CD4-positive, alpha-beta T cell (primary cell): ENCODE measurements around the gene IGSF8. TPM values are rescaled to one million over a fixed set of nuclear protein-coding genes. Genes with fewer than 3 reads are reported as not detected.

Experiments
- ATAC-seq: fragments of 200-7000 bp; cut with Tn5 transposase; one replicate; pipeline ENCODE4 v1.10.0; 2022; ENCODE audit warnings: mild to moderate bottlenecking; ENCODE audit not compliant: poor library complexity
- CTCF ChIA-PET: fragments of 350-600 bp; sonication (Branson Sonifier 250); formaldehyde crosslinking; loops from one replicate; lab custom pipeline; 2021; ENCODE audit warnings: antibody characterized with exemption, inconsistent platforms; lab: Charles Lee
- POLR2A ChIA-PET: fragments of 350-600 bp; sonication (Branson Sonifier 250); formaldehyde crosslinking; loops from one replicate; lab custom pipeline; 2021; ENCODE audit warnings: antibody characterized with exemption, inconsistent platforms; lab: Charles Lee
- DNase-seq, 14 experiments: peaks; one replicate each; pipeline ENCODE4 v3.0.0-alpha.2; 2013 to 2020; ENCODE audit warnings: mixed read lengths in 2 of 14
- H3K27ac ChIP-seq, 2 donors: one replicate each; pipeline versions ENCODE4 v1.5.1 to v1.7.0; 2013; ENCODE audit warnings: low read length in 2 of 2, low read depth in 1 of 2, mild to moderate bottlenecking in 1 of 2
- H3K27me3 ChIP-seq, 2 experiments: 1 replicate in 1 of 2; 2 replicates in 1 of 2; pipeline versions ENCODE4 v1.6.1 to v1.7.0; 2013; ENCODE audit warnings: low read length in 2 of 2, control low read depth in 1 of 2, mild to moderate bottlenecking in 1 of 2, moderate library complexity in 1 of 2; ENCODE audit not compliant: insufficient read depth in 2 of 2, control insufficient read depth in 1 of 2
- H3K36me3 ChIP-seq: one replicate; pipeline ENCODE4 v1.6.1; 2013; ENCODE audit warnings: low read length, control low read depth; ENCODE audit not compliant: insufficient read depth
- H3K4me1 ChIP-seq: one replicate; pipeline ENCODE4 v1.6.1; 2013; ENCODE audit warnings: low read length, control low read depth; ENCODE audit not compliant: insufficient read depth
- H3K4me3 ChIP-seq: one replicate; pipeline ENCODE4 v1.5.1; 2013; ENCODE audit warnings: mild to moderate bottlenecking, low read length, moderate library complexity
- H3K9me3 ChIP-seq, 2 experiments: 1 replicate in 1 of 2; 2 replicates in 1 of 2; pipeline versions ENCODE4 v1.6.1 to v1.7.0; 2013; ENCODE audit warnings: low read length in 2 of 2, mild to moderate bottlenecking in 2 of 2, control low read depth in 1 of 2, moderate library complexity in 1 of 2; ENCODE audit not compliant: control insufficient read depth in 1 of 2, insufficient read depth in 1 of 2
- H3K27ac Mint-ChIP-seq: one replicate; pipeline ENCODE4 v1.8.0; 2020; ENCODE audit warnings: mixed read lengths
- H3K27me3 Mint-ChIP-seq: one replicate; pipeline ENCODE4 v1.8.0; 2021; ENCODE audit warnings: mixed read lengths
- H3K36me3 Mint-ChIP-seq: one replicate; pipeline ENCODE4 v1.8.0; 2021; ENCODE audit warnings: low read depth, mixed read lengths
- H3K4me1 Mint-ChIP-seq: one replicate; pipeline ENCODE4 v1.8.0; 2021; ENCODE audit warnings: low read depth, mixed read lengths
- H3K4me3 Mint-ChIP-seq: one replicate; pipeline ENCODE4 v1.8.0; 2020; ENCODE audit warnings: mild to moderate bottlenecking, mixed read lengths
- H3K9me3 Mint-ChIP-seq: one replicate; pipeline ENCODE4 v1.8.0; 2020; ENCODE audit warnings: mixed read lengths
- CTCF ChIP-seq: fragments of 200-600 bp; IDR thresholded peaks from one replicate; pipeline ENCODE4 v1.8.0; 2022; ENCODE audit warnings: antibody characterized with exemption, mild to moderate bottlenecking
- intact Hi-C, 2 experiments: fragments of 100-400 bp; cut with DNase I in 1 of 2; cut with micrococcal nuclease in 1 of 2; formaldehyde crosslinking; loops; one replicate each; pipeline versions ENCODE4 v1.15.1 to v1.9.0; 2023 to 2025; cut with DNase I, micrococcal nuclease
- total RNA-seq, 174 experiments: library from RNA in 2 of 174; stranded (reverse) in 2 of 174; gene quantifications; one replicate each; pipeline ENCODE4 v1.2.3 and lab custom pipeline; 2021 to 2026

IGSF8 gene
- total RNA-seq, 2 experiments from 2014 or later: 33.1 to 33.7 TPM

GRCh38 chr1:160130939-160131338 is 32.5 kb upstream of the IGSF8 start:
- no peaks in the 10 kb centered on the region for H3K4me1 ChIP-seq
- Mint-ChIP-seq H3K4me1 (no peaks in the 10 kb centered on the region), H3K27me3 (peaks cover 25% of the 10 kb centered on the region), H3K36me3 (no peaks in the 10 kb centered on the region), H3K4me3 (no peak overlapping the region), H3K9me3 (no peaks in the 10 kb centered on the region), H3K27ac (no peak overlapping the region)
- CTCF ChIA-PET: no interaction called here
- no peak for DNase-seq
- no peaks in the 10 kb centered on the region for H3K36me3 ChIP-seq
- no peak overlapping the region for H3K27ac ChIP-seq
- no peaks in the 10 kb centered on the region for H3K9me3 ChIP-seq
- no peak overlapping the region for H3K4me3 ChIP-seq
- POLR2A ChIA-PET: no interaction called here
- peaks cover 0 to 5% of the 10 kb centered on the region in 2 experiments for H3K27me3 ChIP-seq
- ATAC-seq: no peak
- no peak for TF ChIP-seq CTCF
- intact Hi-C loops: no loop called here

DNA sequence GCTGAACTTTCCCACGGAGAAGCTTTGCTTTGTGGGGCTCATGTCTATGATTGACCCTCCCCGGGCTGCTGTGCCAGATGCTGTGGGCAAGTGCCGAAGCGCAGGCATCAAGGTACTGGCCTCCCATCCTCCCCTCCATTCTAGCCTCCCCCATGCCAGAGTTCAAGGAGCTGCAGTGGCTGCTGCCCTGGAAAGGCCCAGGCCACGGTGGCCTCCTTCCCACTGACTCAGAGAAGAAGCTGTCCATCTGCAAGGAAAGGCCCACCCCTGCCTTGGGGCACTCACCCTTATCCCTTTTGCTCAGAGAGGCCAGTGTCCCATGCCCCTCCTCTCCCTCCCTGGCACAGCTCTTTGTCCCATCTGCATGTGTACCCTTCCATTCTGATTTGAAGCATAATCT is 32.1 kb upstream of the IGSF8 start:
- no peaks in the 10 kb centered on the region for H3K36me3 ChIP-seq
- ATAC-seq: no peak
- no peak overlapping the region for H3K4me3 Mint-ChIP-seq
- H3K9me3 Mint-ChIP-seq: no peaks in the 10 kb centered on the region
- no peaks in the 10 kb centered on the region for H3K4me1 Mint-ChIP-seq
- no peak for TF ChIP-seq CTCF
- intact Hi-C loops: no loop called here
- POLR2A ChIA-PET: no interaction called here
- peaks cover 0 to 5% of the 10 kb centered on the region in 2 experiments for H3K27me3 ChIP-seq
- H3K27ac ChIP-seq: no peak overlapping the region
- no peaks in the 10 kb centered on the region for H3K4me1 ChIP-seq
- H3K4me3 ChIP-seq: no peak overlapping the region
- no peak overlapping the region for H3K27ac Mint-ChIP-seq
- H3K27me3 Mint-ChIP-seq: peaks cover 25% of the 10 kb centered on the region
- no peak for DNase-seq
- CTCF ChIA-PET: no interaction called here
- H3K36me3 Mint-ChIP-seq: no peaks in the 10 kb centered on the region
- no peaks in the 10 kb centered on the region for H3K9me3 ChIP-seq

GRCh38 chr1:160129966-160130365 is 31.5 kb upstream of the IGSF8 start:
- no peak for DNase-seq
- no peaks in the 10 kb centered on the region for H3K36me3 Mint-ChIP-seq
- ChIA-PET POLR2A (no interaction called here), CTCF (no interaction called here)
- TF ChIP-seq CTCF: no peak
- intact Hi-C loops: no loop called here
- Histone ChIP-seq H3K4me1 (no peaks in the 10 kb centered on the region), H3K36me3 (no peaks in the 10 kb centered on the region), H3K4me3 (no peak overlapping the region), H3K9me3 (no peaks in the 10 kb centered on the region), H3K27me3 (peaks cover 0 to 5% of the 10 kb centered on the region in 2 experiments), H3K27ac (no peak overlapping the region)
- ATAC-seq: no peak
- H3K4me3 Mint-ChIP-seq: no peak overlapping the region
- H3K27ac Mint-ChIP-seq: no peak overlapping the region
- no peaks in the 10 kb centered on the region for H3K4me1 Mint-ChIP-seq
- H3K9me3 Mint-ChIP-seq: no peaks in the 10 kb centered on the region
- peaks cover 25% of the 10 kb centered on the region for H3K27me3 Mint-ChIP-seq
